T-helper 1 cell treated with Interleukin-12 subunit alpha and Interleukin-12 subunit beta and Interleukin-4 antibody, amounts not matched to agents 30 ng/mL and 1 ng/mL, for 36 hours (primary cell): ENCODE measurements around the gene ARMH1. TPM values are rescaled to one million over a fixed set of nuclear protein-coding genes. Genes with fewer than 3 reads are reported as not detected.

ENCODE experiments used
- intact Hi-C: fragments of 100-400 bp; cut with micrococcal nuclease; formaldehyde crosslinking; loops from one replicate; pipeline ENCODE4 v1.15.1; 2024
- total RNA-seq: library from RNA; stranded (reverse); gene quantifications from 2 replicates; pipeline ENCODE4 v1.2.3, GENCODE V29; 2022

Gene ARMH1
- 35.7 and 39.3 TPM in 2 replicates for total RNA-seq

DNA sequence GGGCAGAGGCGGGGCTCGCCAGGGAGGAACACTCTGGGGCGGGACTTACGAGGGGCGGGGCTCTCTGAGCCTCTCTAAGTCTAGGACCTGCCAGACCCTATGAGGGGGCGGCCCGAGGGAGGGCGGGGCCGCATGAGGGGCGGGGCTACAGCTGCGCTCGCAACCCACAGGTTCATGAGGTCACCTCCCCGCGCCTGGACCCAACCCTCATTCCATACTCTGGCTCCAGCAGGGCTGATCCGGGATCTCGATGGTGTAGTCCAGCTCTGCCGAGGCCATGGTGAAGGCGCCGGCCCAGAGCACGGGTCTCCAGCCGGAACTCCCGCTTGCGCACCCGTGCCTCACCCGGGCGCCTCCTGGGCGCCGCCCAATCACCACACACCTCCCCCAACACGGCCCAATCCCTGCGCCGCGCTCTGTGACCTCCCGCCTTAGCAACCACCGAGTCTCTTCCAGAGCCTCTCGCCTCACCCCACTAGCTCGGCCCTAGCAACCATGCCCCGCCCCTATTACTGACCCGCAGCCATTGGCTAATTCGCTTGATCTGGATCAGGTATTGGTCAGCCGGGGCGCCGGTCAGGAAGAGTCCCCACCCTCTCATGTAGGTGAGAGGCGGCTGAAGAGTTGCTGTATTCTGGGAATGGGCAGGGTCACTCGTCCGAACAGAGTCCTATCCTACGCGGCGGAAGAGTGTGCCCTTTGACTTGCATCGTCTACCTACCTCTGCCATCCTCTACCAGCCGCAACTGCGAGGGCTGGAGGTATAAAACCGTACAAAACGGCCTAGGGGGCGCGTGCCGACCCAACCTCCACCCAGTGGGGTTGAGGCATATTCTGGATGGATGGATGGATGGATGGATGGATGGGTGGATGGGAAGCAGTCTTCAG, at the start of gene ARMH1, which contains the start of gene TMEM53:
ARMH1 (plus strand) TSS at position 602 of the 888 bp plus-strand sequence. CDS start 14,984 bp downstream, outside the sequence.
TMEM53 (minus strand) TSS at position 369 of the 888 bp plus-strand sequence; CDS start at position 279, 90 bp downstream.
- intact Hi-C loops: loop anchor here (1.0 to 5.0 kb wide), 20 partner anchors 40 to 1628 kb away; partner anchors contain the start of genes ATP6V0B, DMAP1, DPH2 and DYNLT4

DNA sequence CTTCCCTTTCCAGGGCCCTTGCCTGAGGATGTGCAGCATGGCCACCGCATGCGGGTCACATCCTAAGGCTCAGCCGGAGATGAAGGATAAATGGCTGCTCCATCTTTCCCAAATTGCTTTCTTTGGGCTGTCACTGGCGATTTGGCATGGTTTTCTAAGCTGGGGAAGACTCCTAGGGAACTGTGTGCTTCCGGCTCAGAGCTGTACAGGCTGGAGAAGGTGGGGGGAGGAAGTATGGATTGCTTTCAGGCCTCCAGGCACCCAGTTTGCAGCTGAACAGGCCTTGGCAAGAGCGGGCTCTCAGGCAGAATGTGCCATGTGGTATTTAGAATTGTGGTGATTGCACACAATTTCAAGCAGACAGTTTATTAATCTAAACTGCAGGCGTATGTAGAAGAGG, 49.2 kb upstream of the ARMH1 start:
- intact Hi-C loops: no loop called here

DNA sequence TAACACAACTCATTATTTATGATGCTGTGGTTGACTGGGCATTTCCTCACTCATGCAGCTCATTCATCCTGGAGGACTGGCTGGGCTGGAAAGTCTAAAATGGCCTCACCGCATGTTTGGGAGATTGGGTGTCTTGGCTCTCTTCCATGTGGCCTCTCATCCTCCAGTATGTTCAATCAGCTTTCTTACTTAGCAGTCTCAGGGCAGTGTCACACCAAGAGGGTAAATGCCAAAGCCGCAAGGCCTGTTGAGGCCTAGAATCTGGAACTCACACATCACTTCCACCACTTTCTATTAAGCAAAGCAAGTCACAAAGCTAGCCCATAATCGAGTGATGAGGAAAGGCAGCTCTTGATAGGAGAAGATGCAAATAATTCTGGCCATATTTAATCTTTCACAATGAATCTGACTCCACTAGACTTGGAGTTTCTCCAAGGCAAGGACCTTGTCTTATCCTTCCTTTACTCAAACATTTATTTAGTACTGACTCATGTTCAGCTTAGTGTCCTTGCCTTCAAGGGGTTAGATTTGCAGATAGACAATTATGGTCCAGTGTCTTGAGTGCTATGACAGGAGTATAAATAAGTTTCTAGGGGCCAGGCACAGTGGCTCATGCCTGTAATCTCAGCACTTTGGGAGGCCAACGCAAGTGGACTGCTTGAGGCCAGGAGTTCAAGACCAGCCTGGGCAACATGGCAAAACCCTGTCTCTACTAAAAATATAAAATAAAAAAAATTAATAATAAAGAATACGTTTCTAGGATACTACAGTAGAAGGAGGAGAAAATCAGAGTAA, 45.4 kb upstream of the ARMH1 start:
- intact Hi-C loops: no loop called here

DNA sequence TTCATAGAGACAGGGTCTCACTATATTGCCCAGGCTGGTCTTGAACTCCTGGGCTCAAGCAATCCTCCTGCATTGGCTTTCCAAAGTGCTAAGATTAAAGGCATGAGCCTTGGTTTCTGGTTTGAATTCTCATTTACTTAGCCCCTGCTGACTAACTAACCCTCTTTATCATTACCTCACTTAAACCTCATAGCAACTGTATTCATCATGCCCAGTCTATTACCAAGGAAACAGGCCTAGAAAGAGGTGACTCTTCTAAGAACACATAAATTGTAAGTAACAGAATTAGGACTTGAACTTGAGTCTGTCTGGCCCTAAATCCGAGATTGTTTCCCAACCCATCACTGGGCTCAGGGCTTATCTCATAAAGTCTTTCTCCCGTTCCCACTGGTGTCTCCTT, 44.4 kb upstream of the ARMH1 start:
- intact Hi-C loops: loop anchor here (2.0 to 5.0 kb wide), 6 partner anchors 87 to 1863 kb away; partner anchors contain the start of genes C1orf50, DMAP1, EIF2B3 and P3H1

DNA sequence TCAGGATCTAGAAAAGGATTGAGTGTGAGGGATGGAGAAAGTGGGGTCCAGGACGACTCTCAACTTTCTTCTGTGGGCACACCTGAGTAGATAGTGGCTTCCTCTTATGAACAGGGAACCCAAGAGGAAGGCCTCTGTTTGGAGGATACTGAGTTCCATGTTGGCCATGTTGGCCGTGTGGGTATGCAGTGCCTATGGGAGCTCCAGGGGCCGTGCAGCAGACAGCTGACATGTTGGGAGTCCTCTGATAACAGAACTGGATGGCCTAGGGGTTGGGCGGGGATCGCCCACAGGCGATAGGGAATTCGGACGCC, 43.2 kb upstream of the ARMH1 start:
- intact Hi-C loops: loop anchor here (1.0 to 5.0 kb wide), 7 partner anchors 86 to 1864 kb away; partner anchors contain the start of genes C1orf50, DMAP1, EIF2B3 and ERI3

DNA sequence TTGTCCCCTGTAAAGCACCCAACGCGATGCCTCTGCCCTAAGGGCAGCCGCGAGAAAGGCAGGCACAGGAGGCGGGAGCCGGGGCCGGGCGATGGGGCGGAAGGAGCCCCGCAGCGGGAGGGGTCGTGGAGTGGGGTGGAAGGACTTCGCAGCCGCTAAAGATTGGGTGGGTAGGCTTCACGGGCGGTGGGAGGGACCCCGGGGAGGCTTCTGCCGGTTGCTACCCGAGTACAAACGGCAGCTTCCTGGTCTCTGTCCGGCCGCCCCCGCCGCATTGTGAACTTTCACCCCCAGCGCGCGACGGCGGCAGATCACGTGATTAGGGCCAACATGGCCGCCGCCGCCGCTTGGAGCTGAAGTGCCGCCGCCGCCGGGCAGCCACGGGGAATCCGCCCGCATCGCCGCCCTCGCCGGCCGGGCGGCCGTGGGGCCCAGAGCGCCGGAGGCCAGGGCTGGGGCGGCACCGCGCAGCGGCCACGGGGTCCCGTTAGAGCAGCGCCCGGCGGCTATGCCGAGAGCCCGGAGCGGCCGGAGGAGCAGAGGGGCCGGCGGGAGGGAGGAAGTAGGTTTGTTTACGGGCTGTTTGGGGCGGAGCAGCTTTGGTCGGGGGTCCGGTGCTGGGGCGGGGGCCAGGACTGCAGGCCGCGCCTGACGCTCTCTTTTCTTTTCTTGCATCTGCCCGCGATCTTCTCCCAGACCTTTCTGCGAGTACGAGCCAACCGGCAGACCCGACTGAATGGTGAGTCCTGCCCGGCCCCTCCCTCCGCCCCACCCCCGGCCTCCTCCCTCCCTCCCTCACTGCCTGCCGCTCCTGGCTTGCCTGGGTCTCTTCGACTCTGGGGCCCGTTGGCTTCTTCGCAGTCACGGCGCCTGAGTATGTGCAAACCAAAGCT, 42.6 kb upstream of the ARMH1 start:
- intact Hi-C loops: loop anchor here (1.0 to 5.0 kb wide), 12 partner anchors 21 to 1865 kb away; partner anchors contain the start of genes ARMH1, C1orf50, DMAP1 and EIF2B3

DNA sequence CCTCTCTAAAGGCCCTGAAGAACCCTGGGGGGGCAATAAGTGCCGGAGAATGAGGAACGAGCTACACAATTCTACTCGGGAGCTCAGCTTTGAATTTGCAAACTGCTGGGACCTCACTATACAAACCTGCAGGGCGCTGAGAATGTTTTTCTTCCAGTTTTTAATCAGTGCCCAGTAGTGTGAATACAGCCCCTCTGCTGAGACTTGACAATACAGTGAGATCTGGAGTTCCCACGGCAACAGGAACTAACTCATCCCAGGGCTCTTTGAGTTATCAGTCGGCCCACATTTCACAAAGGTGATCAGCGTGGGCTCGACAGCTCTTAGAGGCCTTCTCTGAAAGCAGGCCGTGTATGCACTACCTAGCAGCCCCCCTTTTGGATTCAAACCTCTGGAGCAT, 41.9 kb upstream of the ARMH1 start:
- intact Hi-C loops: loop anchor here (1.0 to 5.0 kb wide), 10 partner anchors 20 to 1865 kb away; partner anchors contain the start of genes ARMH1, C1orf50, EIF2B3 and P3H1

DNA sequence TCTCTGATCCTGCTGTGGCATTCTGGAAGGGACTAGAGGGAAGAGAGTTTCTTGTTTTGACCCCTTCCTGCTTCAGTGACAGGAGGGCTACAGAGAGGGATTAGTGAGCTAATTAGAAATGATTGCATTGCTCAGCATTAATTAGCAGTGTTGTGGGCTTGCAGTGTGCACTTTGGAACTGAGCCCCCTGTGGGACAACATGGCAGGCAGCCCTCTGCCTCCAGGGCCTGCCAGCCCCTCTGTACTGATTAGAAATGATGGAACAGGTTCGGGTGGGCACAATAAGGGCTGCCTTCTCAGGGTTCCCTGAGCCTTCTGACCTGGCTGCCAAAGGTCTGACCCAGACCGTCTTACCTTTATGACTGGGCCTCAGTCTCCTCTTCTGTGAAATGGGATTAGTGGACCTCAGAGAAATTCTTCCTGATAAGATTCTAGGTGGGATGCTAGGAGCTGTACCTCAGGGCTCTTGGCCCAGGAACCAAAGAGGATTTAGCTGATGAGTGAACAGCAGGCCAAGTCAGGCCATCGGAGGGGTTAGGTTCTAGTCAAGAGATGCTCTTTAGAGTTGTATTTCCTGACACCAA, 39.8 kb upstream of the ARMH1 start:
- intact Hi-C loops: loop anchor here (5.0 kb wide), 5 partner anchors 83 to 1867 kb away; partner anchors contain the start of genes C1orf50, EIF2B3, P3H1 and RPS8

DNA sequence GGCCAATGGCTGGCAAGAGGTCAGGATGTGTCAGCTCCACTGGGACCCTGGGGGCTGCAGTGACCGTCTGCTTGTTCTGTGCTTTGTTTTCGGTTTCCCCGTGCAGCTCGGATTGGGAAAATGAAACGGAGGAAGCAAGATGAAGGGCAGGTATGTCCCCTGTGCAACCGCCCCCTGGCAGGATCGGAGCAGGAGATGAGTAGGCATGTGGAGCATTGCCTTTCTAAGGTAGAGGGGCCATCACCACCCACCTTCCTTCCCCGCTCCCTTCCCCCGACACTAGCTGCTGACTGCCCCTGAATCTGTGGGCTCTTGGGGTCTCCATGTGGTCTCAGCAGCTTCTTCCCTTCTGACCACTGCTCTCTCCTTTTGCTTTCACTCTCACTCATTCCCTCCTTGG, 39.1 kb upstream of the ARMH1 start:
- intact Hi-C loops: no loop called here

DNA sequence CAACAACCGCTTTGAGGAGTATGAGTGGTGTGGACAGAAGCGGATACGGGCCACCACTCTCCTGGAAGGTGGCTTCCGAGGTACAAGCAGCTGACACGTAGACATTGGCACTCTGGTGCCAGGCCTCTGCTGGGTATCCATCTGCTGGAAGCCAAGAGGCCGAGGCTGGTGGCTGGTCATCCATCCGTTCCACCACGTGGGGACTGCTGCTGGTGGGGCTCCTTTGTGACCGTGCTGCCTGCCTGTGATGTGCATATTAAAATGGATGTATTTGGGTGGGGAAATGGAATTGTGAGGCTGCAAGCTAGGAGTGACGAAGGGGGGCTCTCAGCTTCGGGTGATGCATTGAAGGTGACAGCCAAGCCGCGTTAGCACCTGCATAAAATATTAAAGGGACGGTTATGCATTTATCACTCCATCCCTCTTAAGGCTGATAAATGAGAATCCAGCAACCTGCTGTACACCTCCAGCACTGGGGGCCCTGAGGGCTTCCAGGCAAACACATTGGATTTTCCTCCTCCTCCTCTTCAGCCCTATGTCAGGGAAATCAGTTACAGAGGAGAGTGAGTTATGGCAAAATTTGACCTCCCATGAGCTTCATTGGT, 38.3 kb upstream of the ARMH1 start:
- intact Hi-C loops: no loop called here

DNA sequence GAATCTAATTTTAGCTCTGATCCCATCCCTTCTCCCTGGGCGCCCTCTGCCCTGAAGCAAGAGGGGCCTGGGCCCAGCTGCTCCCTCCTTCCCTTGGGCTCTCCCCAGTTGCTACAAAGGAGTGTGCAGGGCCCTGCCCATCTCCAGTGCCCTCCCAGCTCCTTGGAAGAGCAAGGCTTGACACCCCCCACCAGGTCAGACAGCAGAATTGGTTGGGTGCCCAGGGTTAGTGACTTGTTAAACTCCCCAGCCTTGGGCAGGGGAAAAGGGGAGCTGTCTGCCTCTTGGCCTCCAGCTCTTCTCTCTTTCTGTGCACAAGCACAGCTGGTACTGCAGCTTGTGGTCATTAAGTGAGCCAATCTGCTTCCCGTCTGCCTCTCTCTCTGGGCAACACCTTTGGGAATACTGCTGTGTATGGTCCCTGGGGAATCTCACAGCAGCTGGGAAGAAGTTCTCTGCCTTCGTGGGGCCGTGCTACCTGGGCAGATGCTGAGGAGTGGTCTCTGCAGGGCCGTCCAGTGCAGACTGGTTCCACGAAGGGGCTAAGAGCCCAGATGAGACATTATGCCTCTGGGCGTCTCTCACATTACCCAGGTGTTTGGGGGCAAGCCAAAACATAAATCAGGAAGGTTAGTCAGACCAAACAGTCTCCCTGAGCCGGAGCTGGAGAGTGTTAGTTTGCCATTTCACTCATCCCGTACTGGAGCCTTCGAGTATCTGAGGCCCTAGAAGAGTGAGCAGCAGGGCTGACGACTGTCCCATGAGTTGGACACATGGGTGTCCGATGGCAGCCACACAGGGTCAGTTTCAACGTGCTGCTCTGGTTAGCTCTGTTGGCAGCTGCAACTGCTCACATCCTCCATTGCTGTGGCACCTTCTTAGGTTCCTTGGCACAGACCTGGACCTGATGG, 37.6 kb upstream of the ARMH1 start:
- intact Hi-C loops: no loop called here

DNA sequence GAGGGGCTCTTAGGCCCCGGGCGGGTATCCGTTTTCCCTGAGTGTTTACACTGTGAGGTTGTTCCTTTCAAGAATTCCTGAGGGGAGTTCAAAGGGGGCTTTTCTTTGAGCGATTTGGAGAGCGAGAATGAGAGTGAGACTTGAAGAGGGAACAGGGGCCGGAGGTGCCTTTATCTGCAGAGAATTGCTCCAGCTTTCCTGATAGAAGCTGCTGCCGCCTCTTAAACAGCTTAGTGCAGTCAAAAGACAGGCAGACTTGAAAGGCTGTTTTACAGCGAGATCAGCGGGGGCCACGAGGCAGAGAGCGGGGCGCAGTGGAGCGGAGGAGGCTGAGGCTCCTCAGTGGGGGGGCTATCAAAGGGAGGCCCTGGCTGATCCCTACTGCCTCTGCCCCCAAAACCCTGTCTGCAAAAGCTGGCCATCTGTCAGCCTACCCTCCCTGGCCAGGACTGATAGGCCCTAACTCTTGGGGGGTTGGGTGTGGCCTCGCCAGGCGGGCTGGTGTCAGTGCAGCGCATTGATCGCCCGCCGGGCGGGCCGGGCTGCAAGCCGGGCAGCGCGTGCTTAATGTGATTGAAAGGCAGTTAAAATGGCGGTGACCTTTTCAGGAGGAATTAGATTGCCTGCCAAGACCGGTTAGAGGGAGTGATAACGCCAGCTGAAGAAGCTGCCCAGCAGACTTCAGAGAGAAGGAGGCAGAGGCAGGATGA, 36.7 kb upstream of the ARMH1 start:
- intact Hi-C loops: no loop called here

DNA sequence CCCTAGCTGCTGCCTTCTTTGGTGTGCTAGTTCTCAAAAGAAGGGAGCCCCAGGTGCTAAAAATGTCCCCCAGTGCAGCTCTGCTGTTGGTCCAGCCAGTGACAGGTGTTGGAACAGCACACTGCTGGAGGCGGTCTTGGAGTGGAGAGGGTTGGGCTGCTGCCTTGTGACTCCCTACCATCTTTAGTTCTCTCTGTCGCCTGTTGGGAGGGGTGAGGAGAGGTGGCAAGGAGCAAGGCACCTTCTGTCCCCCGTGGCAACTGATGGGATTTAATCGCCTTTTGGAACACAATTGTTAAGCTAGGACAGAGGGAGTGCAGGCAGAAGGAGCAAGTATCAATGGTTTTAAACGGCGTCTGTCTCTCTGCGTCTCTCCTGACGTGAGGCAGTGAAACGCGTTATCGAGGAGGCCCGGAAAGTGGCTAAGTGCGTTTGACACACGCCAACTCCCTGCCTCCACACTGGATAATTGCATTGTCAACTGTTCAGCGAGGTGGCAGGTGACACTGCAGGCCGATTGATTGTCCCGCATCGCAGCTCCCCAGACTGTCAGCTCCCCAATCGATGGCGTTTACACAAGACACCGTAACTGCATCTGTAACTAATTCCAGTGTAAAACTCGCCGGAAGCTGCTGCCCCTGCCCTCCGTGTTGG, 34.2 kb upstream of the ARMH1 start:
- intact Hi-C loops: no loop called here

DNA sequence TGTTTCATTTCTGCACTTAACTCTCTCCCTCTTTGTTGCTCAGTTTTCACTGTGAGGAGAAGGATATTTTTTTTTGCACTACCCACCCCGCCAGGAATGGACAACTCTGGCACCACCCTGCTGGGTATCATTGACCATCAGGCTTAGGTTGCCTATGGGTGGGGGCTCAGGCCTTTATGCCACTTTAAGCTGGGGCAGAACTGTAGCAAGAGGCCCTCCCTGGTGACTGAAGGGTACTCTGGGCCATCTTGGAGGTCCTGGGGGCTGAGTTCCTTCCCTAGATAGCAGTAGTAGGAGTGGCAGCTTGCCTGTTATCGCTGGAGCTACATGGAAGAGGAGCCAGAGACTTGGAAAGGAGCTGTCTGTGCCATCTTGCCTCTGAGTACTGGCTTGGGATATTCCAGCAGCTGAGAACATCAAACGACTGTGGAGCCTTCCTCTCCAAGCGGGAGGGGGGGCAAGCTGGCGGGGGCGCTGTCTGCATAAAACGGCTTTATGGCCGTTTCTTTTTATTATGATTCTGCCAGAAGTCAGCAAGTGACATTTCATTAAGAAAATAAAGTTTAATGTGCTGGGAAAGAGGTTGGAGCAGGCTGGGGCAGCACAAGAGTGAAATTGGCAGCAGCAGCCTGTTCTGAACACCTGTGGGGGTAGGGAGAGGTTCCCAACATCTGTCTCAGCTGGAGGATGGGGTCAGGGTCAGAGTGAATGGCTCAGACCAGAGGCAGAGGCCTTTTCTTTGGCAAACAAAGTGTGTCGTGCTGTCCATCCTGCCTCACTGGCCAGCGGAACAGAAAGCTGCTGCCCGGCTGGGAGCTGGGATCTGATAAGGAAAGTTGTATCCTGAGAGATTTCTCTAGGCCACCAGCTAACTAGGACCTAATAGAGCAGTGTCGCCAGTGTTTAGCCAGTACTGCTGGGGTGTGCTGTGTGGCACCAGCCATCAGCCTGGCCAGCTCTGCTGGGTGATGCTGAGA, 33.1 kb upstream of the ARMH1 start:
- intact Hi-C loops: no loop called here

DNA sequence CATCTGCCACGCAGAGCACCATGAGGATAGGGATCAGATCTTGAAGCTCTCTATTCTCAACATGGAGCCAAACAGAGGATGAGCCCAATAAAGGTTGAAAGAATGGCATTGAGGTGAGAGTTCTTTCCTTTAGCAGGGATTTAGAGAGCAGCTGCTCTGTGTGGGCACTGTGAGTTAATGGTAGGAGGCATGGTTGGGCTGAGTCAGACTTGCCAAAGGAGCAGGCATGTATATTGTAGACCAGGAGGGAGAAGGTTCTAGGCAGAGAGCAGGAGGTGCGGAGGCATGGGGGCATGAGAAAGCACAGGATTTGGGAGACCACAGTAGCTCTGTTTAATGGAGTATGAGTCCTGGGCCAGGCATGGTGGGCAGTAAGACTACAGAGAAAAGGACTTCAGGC, 32.3 kb upstream of the ARMH1 start:
- intact Hi-C loops: no loop called here

DNA sequence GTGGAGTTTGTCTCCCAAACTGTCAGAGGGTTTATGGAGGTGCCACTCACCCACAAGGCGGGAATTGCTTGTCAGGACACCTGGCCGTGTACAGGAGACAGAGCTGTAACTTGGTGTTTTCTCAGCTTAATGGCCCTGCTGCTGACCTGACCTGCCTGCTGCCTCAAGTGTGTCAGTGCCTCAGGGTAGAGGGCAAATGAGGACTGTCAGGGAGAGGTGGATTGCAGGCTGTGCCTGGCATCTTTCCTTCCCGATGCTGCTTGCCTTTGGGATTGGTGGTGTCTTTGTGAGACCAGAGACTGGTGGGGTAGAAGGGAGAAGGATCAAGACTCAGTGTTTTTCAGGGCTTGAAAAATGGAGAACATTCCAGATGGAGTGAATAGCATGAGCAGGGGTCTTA, 31.6 kb upstream of the ARMH1 start:
- intact Hi-C loops: no loop called here
